GM10847 (cell line): ENCODE data around the gene RXFP3.

Experiments
- POLR2A ChIP-seq: IDR thresholded peaks from 2 replicates; pipeline ENCODE4 v1.6.1; 2011; ENCODE audit not compliant: insufficient read length; ENCODE audit errors: extremely low read depth

Gene RXFP3

GRCh38 chr5:33929925-33930690 is 6.1 kb upstream of the RXFP3 start:
- TF ChIP-seq POLR2A: no peak

DNA sequence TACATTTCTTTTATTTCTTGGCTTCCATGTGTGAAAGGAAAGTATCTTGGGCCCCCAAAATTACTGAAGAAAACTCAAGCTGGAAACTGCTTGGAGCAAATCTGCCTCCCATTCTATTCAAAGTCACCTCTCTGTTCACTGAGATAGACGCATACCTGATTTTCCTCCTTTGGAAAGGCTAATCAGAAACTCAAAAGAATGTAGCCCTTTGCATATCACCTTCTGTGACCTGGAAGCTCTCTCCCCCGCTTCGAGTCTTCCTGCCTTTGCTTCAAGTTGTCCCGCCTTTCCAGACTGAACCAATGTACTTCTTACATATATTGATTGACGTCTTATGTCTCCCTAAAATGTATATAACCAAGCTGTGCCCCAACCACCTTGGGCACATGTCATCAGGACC is 5.0 kb upstream of the RXFP3 start:
- no peak for TF ChIP-seq POLR2A

- TF ChIP-seq POLR2A: no peak
These were observed 2.4 kb upstream of the RXFP3 start for GRCh38 chr5:33933723-33934169.

DNA sequence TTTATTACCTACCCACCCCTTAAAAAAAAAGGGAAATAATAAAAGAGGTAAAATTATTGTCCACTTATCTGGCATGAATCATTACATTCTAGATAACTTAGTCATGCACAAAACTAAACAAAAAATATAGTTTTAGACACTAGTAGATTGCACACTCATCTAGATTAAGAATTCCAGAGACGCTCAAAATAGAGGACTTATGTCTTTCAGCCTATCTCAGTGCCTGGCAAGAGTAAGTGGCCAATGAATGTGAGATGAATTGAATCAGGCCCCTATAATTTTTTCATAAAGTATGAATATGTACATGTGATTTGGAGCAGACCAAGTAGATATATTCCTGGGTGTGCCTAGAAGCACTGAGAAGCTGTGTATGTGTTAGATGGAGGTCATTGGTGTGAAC is 2.0 kb upstream of the RXFP3 start:
- TF ChIP-seq POLR2A: no peak

GRCh38 chr5:33936004-33936380 is 194 bp upstream of the RXFP3 start:
- TF ChIP-seq POLR2A: no peak

GRCh38 chr5:33937017-33937706 is 976 bp downstream of the RXFP3 start:
- TF ChIP-seq POLR2A: no peak

GRCh38 chr5:33937707-33938506 is 1.7 kb downstream of the RXFP3 start:
- no peak for TF ChIP-seq POLR2A

DNA sequence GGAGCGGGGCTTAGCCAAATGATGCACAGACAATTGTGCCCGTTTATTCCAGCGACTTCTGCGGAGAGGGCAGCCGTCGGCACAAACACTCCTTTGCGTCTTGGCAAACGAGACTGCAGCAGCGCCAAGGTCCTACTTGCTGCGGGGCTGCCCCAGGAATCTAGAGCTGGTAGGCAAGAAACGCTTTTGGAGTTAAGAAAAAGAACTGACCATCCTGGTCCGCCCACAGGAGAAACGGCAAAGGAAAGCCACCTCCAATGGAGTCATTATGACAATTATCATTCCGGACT is 2.3 kb downstream of the RXFP3 start:
- no peak for TF ChIP-seq POLR2A

DNA sequence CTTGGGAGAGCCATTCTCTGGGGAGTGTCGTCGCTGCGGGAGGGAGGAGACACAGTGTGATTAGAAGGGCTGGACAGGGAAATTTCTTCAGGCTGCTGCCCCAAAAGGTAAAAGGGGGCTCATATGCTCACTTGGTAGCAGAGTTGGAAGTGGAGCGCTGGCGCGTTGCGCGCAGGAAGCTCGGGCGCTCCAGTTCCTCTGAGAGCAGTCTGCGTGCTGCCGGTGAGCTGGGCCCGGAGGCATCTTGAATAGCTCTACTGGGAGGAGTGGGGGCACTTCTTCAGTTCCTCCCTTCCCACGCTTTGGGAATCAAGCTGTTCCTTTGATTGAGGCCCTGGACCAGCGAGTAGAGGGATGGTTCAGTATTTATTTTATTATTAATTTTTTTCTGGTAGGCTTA is 2.7 kb downstream of the RXFP3 start:
- TF ChIP-seq POLR2A: no peak

DNA sequence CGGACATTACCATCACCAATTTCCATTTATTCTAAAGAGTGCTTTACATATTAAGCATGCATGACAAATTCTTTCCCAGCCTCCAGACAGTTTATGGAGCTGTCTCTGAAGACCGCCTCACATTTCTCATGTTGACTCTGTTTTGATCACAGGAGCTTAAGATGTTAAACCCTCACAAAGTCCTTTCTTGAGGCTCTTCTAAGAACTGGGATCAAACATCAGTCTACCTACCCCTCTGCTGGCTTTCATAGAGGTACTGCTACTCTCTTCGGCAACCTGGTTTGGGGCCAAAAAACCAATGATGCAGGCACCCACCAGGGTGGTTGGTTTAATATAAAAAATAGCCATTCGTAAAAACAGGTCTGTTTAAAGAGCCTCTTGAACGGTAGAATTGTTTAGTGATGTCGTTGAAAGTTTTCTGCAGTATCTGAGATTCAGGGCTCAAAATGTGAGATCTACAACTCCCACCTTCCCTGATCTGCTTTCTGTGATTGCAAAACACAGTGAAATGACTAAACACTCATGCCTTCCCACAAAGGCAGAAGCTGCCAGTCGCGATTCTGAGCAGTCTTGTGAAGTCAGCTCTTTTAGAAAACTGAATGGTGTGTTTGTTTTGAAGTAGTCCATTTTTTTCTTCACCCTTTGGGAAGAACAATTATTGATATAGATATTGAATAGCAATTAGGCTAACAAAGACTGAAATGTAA is 3.5 kb downstream of the RXFP3 start:
- no peak for TF ChIP-seq POLR2A

DNA sequence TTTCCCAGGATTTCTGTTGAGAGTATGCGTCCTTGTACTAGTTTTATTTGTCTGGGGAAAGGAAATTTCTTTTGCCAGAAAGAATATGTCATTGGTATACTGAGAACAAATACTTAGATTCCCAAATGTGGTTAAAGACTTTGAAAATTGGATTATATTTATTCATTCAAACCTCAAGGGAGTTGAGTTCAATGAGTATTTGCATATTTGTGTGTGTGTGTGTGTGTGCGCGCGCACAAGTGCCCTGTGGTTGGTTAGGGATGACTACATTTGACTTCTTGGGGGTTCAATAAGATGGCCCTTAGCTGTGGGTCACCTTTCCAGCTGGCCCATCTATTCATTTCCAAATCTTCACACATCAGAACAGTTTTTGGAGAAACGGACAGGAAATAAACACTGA is 4.9 kb downstream of the RXFP3 start:
- no peak for TF ChIP-seq POLR2A

DNA sequence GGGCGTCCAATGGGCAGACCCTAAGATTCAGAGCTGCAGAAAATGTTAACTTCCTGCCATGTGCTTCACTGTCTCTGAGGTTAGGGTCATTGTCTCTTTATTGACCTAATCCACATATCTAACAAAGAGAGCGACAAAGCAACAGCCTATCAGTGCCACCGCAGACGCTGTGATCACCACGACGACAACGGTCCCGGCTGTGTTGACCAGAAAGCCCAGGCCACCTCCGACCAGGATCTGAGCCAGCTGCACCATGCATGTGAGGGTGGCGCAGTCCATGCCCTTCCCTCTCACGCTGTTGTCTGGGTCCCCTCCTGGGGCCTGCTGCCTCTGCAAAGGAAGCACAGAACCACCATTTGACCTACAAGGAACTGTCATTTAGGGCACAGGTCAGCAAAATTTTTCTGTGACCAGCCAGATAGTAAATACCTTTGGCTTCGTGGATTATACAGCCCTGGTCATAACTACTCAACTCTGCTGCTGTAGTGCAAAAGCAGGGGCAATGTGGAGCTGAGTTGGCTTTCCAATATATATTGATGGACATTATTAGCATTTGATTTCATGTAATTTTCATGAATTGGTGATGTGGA is 8.5 kb downstream of the RXFP3 start:
- TF ChIP-seq POLR2A: no peak

- no peak for TF ChIP-seq POLR2A
These were observed 21.5 kb downstream of the RXFP3 start for GRCh38 chr5:33957577-33958150.

DNA sequence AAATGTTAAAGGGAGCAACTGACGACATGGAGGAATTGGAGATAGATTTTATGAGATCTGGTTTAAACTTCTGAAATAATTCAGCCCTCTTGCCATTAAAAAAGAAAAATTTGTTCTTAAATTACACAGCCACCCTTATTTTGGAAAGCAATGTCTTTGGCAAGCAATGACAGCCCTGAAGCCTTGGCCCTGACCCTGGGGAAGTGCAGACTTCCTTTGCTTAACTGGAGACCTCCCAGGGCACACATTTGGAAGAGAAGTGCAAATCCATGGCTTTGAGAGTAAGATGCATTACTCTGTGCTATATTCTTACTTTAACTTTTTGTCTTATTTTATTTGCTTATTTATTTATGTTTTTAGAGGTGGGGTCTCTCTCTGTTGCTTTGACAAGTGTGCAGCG is 22.0 kb downstream of the RXFP3 start:
- TF ChIP-seq POLR2A: no peak
